DND-41 (cell line): ENCODE data around the gene PRRX1.

Experiments used
- EZH2 ChIP-seq: IDR thresholded peaks from 3 replicates; pipeline ENCODE4 v1.6.1; 2012; ENCODE audit warnings: borderline replicate concordance, low read depth, mild to moderate bottlenecking, moderate library complexity, low read length, inconsistent platforms; ENCODE audit not compliant: severe bottlenecking
- TF ChIP-seq, protein P1 (sequence below): IDR thresholded peaks from 2 replicates; pipeline ENCODE4 v1.5.1; 2012; ENCODE audit warnings: borderline replicate concordance, low read length, moderate library complexity, mild to moderate bottlenecking; ENCODE audit not compliant: poor library complexity, severe bottlenecking; ENCODE audit errors: extremely low read depth

DNA sequence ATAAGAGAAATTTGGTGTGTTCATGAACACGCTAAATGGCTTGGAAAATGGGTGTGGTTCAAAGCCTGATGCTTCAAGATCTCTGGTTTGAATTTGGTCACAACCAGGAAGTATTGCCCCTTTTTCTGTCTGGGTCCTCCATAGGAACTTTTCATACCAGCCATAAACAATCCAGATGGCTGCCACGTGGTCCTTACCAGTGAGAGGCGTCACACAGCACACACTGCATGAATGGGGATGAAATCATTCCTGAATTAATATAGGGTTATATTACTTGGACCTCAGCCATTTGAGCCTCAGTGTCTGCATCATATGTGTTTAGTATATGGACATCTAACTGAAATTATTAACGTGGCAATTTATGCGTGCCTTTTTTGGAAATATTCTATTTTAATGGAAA is 64.0 kb downstream of the PRRX1 start:
- TF ChIP-seq, protein P1, sequence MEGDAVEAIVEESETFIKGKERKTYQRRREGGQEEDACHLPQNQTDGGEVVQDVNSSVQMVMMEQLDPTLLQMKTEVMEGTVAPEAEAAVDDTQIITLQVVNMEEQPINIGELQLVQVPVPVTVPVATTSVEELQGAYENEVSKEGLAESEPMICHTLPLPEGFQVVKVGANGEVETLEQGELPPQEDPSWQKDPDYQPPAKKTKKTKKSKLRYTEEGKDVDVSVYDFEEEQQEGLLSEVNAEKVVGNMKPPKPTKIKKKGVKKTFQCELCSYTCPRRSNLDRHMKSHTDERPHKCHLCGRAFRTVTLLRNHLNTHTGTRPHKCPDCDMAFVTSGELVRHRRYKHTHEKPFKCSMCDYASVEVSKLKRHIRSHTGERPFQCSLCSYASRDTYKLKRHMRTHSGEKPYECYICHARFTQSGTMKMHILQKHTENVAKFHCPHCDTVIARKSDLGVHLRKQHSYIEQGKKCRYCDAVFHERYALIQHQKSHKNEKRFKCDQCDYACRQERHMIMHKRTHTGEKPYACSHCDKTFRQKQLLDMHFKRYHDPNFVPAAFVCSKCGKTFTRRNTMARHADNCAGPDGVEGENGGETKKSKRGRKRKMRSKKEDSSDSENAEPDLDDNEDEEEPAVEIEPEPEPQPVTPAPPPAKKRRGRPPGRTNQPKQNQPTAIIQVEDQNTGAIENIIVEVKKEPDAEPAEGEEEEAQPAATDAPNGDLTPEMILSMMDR, result no peak
- TF ChIP-seq EZH2, result no peak
